Mesendoderm (in vitro differentiated cells): Measurements from ENCODE around the gene KLHL11.

Experiments
- DNase-seq: peaks from one replicate; pipeline ENCODE4 v3.0.0; 2013
- H2AK5ac ChIP-seq: 2 replicates; pipeline ENCODE4 v1.6.1; 2013; ENCODE audit warnings: low read length, inconsistent platforms
- H2BK120ac ChIP-seq: 2 replicates; pipeline ENCODE4 v1.6.1; 2013; ENCODE audit warnings: low read depth, mild to moderate bottlenecking, low read length, moderate library complexity, mixed read lengths
- H2BK15ac ChIP-seq: replicated peaks from 2 replicates; pipeline ENCODE4 v1.6.1; 2013; ENCODE audit warnings: low read depth, mild to moderate bottlenecking, moderate library complexity
- H2BK5ac ChIP-seq: 2 replicates; pipeline ENCODE4 v1.6.1; 2013; ENCODE audit warnings: low read length, inconsistent platforms
- H3K18ac ChIP-seq: 2 replicates; pipeline ENCODE4 v1.6.1; 2013; ENCODE audit warnings: mild to moderate bottlenecking, low read length, mixed read lengths
- H3K23ac ChIP-seq: one replicate; pipeline ENCODE4 v1.6.1; 2013; ENCODE audit warnings: low read length
- H3K27ac ChIP-seq: 2 replicates; pipeline ENCODE4 v1.5.1; 2013; ENCODE audit warnings: low read depth, mild to moderate bottlenecking, inconsistent platforms, low read length, moderate library complexity
- H3K27me3 ChIP-seq: 2 replicates; pipeline ENCODE4 v1.6.1; 2013; ENCODE audit warnings: low read length, control low read depth, mild to moderate bottlenecking, inconsistent platforms; ENCODE audit not compliant: insufficient read depth, poor library complexity
- H3K36me3 ChIP-seq: 2 replicates; pipeline ENCODE4 v1.6.1; 2013; ENCODE audit warnings: low read length, inconsistent platforms; ENCODE audit not compliant: control insufficient read depth, insufficient read depth
- H3K4ac ChIP-seq: one replicate; pipeline ENCODE4 v1.6.1; 2013; ENCODE audit warnings: low read depth, mild to moderate bottlenecking, low read length, moderate library complexity
- H3K4me1 ChIP-seq: 2 replicates; pipeline ENCODE4 v1.6.1; 2013; ENCODE audit warnings: low read depth, low read length, inconsistent platforms; ENCODE audit not compliant: control insufficient read depth
- H3K4me2 ChIP-seq: 2 replicates; pipeline ENCODE4 v1.6.1; 2013; ENCODE audit warnings: low read length
- H3K4me3 ChIP-seq: 2 replicates; pipeline ENCODE4 v1.5.1; 2013; ENCODE audit warnings: mild to moderate bottlenecking, low read length
- H3K56ac ChIP-seq: one replicate; pipeline ENCODE4 v1.6.1; 2013; ENCODE audit warnings: low read length
- H3K79me1 ChIP-seq: 2 replicates; pipeline ENCODE4 v1.6.1; 2013; ENCODE audit warnings: low read length, inconsistent platforms
- H3K79me2 ChIP-seq: 2 replicates; pipeline ENCODE4 v1.6.1; 2013; ENCODE audit warnings: mild to moderate bottlenecking, low read length; ENCODE audit not compliant: control insufficient read depth, insufficient read depth
- H3K9ac ChIP-seq: 2 replicates; pipeline ENCODE4 v1.6.1; 2013; ENCODE audit warnings: low read length, inconsistent platforms
- H4K5ac ChIP-seq: one replicate; pipeline ENCODE4 v1.6.1; 2013; ENCODE audit warnings: low read length
- H4K8ac ChIP-seq: one replicate; pipeline ENCODE4 v1.6.1; 2013; ENCODE audit warnings: low read depth, mild to moderate bottlenecking, control low read depth, low read length, moderate library complexity
- WGBS: extraction: QIAGEN DNeasy Blood & Tissue Kit; methylation state at CpG from one replicate; pipeline ENCODE4 v1.1.7; 2013; ENCODE audit warnings: low lambda C conversion rate, missing lambda C conversion rate; ENCODE audit not compliant: insufficient coverage; ENCODE audit errors: extremely low coverage; 5-methylcytosine and 5-hydroxymethylcytosine counted together

Gene KLHL11

GRCh38 chr17:41813699-41814124 is 51.5 kb downstream of the KLHL11 start:
- Histone ChIP-seq H3K27me3 (no peaks in the 10 kb centered on the region), H2BK120ac (peak overlapping the region; percentile 1), H3K4me2 (peak overlapping the region; percentile 95), H3K27ac (no peak overlapping the region), H4K5ac (no peak overlapping the region), H3K23ac (no peak overlapping the region), H3K18ac (peak overlapping the region; percentile 70), H3K79me1 (peaks cover 19% of the 10 kb centered on the region), H3K36me3 (peaks cover 8% of the 10 kb centered on the region), H2BK5ac (peak overlapping the region; percentile 36), H3K9ac (peak overlapping the region; percentile 89), H4K8ac (no peak overlapping the region), H3K4me1 (peaks cover 6% of the 10 kb centered on the region), H2BK15ac (no peak overlapping the region), H3K4me3 (peak overlapping the region; percentile 74), H3K4ac (no peak overlapping the region), H3K56ac (peak overlapping the region; percentile 91), H2AK5ac (peak overlapping the region; percentile 75), H3K79me2 (peaks cover 30% of the 10 kb centered on the region)
- WGBS = no CpG with 5 or more reads among the region's 9 CpGs
- no peak for DNase-seq

GRCh38 chr17:41813152-41813680 is 52.0 kb downstream of the KLHL11 start:
- Histone ChIP-seq H3K4me3 (peak overlapping the region; percentile 74), H3K79me1 (peaks cover 19% of the 10 kb centered on the region), H3K79me2 (peaks cover 30% of the 10 kb centered on the region), H3K4me1 (peaks cover 6% of the 10 kb centered on the region), H3K4ac (peak overlapping the region; percentile 60), H3K56ac (peak overlapping the region; percentile 91), H3K36me3 (peaks cover 7% of the 10 kb centered on the region), H4K5ac (no peak overlapping the region), H2BK15ac (no peak overlapping the region), H3K9ac (peak overlapping the region; percentile 89), H2BK5ac (peak overlapping the region; percentile 65), H2BK120ac (peak overlapping the region; percentile 78), H3K18ac (peak overlapping the region; percentile 93), H2AK5ac (peak overlapping the region; percentile 75), H3K23ac (peak overlapping the region; percentile 73), H3K27ac (peak overlapping the region; percentile 95), H4K8ac (no peak overlapping the region), H3K4me2 (peak overlapping the region; percentile 95), H3K27me3 (no peaks in the 10 kb centered on the region)
- no peak for DNase-seq
- WGBS = no CpG with 5 or more reads among the region's 12 CpGs

- Histone ChIP-seq H2AK5ac (peak within 1 kb of the TSS; percentile 75), H3K18ac (peak within 1 kb of the TSS; percentile 96), H3K4ac (peak within 1 kb of the TSS; percentile 60), H2BK5ac (peak within 1 kb of the TSS; percentile 65), H3K79me2 (peaks cover 30% of the 10 kb centered on the region), H3K9ac (peak within 1 kb of the TSS; percentile 89), H3K4me1 (peaks cover 6% of the 10 kb centered on the region), H4K5ac (no peak within 1 kb of the TSS), H4K8ac (peak within 1 kb of the TSS; percentile 28), H3K79me1 (peaks cover 19% of the 10 kb centered on the region), H3K4me3 (peak within 1 kb of the TSS; percentile 74), H3K27ac (peak within 1 kb of the TSS; percentile 95), H3K27me3 (no peaks in the 10 kb centered on the region), H3K23ac (peak within 1 kb of the TSS; percentile 86), H3K56ac (peak within 1 kb of the TSS; percentile 91), H2BK120ac (peak within 1 kb of the TSS; percentile 78), H3K4me2 (peak within 1 kb of the TSS; percentile 95), H3K36me3 (peaks cover 3% of the 10 kb centered on the region), H2BK15ac (no peak within 1 kb of the TSS)
- no CpG with 5 or more reads among the region's 35 CpGs for WGBS
- peak; percentile 98 for DNase-seq
Observed at GRCh38 chr17:41812381-41813151, 52.7 kb downstream of the KLHL11 start, which contains the start of gene FKBP10. FKBP10 (plus strand) TSS chr17:41813004; CDS start chr17:41813035, 31 bp downstream.

GRCh38 chr17:41811549-41812380 is 53.5 kb downstream of the KLHL11 start, which contains the start of gene P3H4:
P3H4 (minus strand) TSS chr17:41811949; CDS start chr17:41811915, 34 bp downstream.
- peak within 1 kb of the TSS; percentile 87 for H2BK5ac ChIP-seq

GRCh38 chr17:41810659-41811548 is 54.3 kb downstream of the KLHL11 start:
- peak overlapping the region; percentile 96 for H3K18ac ChIP-seq
- H2BK15ac ChIP-seq = no peak overlapping the region
- H4K8ac ChIP-seq = no peak overlapping the region
- no peaks in the 10 kb centered on the region for H3K36me3 ChIP-seq
- H3K9ac ChIP-seq = peak overlapping the region; percentile 89
- no peak overlapping the region for H3K23ac ChIP-seq
- H3K79me2 ChIP-seq = peaks cover 21% of the 10 kb centered on the region
- no peak overlapping the region for H2AK5ac ChIP-seq
- peak; percentile 45 for DNase-seq
- no peak overlapping the region for H3K4ac ChIP-seq
- H3K27me3 ChIP-seq = no peaks in the 10 kb centered on the region
- H2BK5ac ChIP-seq = no peak overlapping the region
- H3K4me1 ChIP-seq = peaks cover 6% of the 10 kb centered on the region
- H3K56ac ChIP-seq = peak overlapping the region; percentile 91
- H3K27ac ChIP-seq = peak overlapping the region; percentile 45
- no CpG with 5 or more reads among the region's 58 CpGs for WGBS
- peaks cover 12% of the 10 kb centered on the region for H3K79me1 ChIP-seq
- H2BK120ac ChIP-seq = no peak overlapping the region
- H4K5ac ChIP-seq = no peak overlapping the region
- H3K4me3 ChIP-seq = peak overlapping the region; percentile 52
- H3K4me2 ChIP-seq = peak overlapping the region; percentile 66

More at GRCh38 chr17:41811549-41812380, 53.5 kb downstream of the KLHL11 start, which contains the start of gene P3H4:
- Histone ChIP-seq H3K27ac (peak within 1 kb of the TSS; percentile 45), H2AK5ac (no peak within 1 kb of the TSS), H3K4me3 (peak within 1 kb of the TSS; percentile 74), H3K56ac (peak within 1 kb of the TSS; percentile 91), H3K18ac (peak within 1 kb of the TSS; percentile 96), H3K27me3 (no peaks in the 10 kb centered on the region), H3K4me2 (peak within 1 kb of the TSS; percentile 66), H4K5ac (no peak within 1 kb of the TSS), H3K23ac (peak within 1 kb of the TSS; percentile 86), H3K4me1 (peaks cover 6% of the 10 kb centered on the region), H3K36me3 (peaks cover under 1% of the 10 kb centered on the region), H3K4ac (peak within 1 kb of the TSS; percentile 49), H2BK15ac (peak within 1 kb of the TSS; percentile 25), H3K79me2 (peaks cover 27% of the 10 kb centered on the region), H3K9ac (peak within 1 kb of the TSS; percentile 89), H2BK120ac (no peak within 1 kb of the TSS), H3K79me1 (peaks cover 16% of the 10 kb centered on the region), H4K8ac (peak within 1 kb of the TSS; percentile 28)
- WGBS = no CpG with 5 or more reads among the region's 96 CpGs
- peak; percentile 84 for DNase-seq
